ENCODE measurements around the gene ATXN3L.

ATXN3L gene

DNA sequence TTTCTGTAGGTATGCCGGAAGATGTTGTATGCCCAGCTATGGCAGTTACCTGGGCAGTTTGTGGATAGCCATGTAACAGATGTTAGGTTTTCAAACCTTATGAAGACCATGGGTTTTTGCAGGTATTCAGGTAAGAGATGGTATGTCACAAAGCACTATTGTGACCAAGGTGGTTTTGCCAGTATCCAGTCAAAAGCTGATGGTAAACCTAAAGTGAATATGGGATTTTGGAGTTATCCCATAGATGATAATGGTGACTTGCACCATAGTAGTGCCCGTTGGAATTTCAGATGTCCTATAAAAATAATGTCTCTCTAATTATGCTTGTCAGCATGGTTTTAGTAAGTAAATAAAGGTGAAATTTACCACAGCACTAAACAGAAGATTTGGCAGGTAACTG lies at the start of gene ATXN3L:
Gene ATXN3L, minus strand, starts transcription at position 101 of the 400 bp plus-strand sequence. CDS start 119 bp downstream, outside the sequence.
- no peak for DNase-seq (ENCODE audit: low read depth in 2 of 2)

DNA sequence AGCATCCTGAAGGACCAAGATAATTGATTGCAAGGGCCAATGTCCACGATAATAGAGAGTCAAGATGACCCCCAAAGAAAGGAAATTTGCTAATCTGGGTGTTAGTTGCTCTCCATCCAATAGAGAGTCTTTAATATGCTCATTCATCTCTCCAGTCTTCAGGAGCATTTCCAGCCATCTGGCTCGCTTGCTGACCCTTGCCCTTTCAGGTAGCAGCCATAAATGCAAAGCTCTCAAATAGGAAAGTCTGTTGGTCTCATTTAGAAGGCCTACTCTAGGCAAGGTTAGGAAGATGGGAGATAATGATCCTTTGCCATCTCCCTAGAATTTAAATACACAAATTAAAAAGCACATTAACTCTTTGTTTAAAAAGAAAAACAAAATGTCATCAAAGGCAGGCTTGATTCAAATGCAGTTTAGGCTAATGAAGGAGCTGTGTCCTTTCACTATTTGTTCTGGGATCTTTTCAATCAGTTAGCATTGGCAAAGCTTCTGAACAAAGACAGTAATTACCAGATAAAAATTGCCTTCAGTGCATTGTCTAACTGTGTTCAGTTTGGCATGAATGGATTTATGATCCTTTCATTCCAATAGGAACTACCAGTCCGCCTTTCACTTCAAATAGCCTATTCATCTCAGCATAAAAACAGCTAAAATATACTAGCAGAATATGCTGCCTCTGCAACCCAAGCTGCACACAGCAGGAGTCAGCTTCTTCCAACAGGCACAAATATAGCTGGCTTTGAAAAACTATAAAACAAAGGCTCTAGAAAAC lies 49.6 kb upstream of the ATXN3L start:
- no peak for DNase-seq (ENCODE audit: low read depth in 2 of 2)

- no peak for DNase-seq (ENCODE audit: low read depth in 2 of 2)
Measured at GRCh38 chrX:13367950-13368349, 48.1 kb upstream of the ATXN3L start.

- DNase-seq (ENCODE audit: low read depth in 2 of 2), result no peak
Measured at GRCh38 chrX:13366698-13367097, 46.8 kb upstream of the ATXN3L start.

GRCh38 chrX:13365161-13365560 lies 45.3 kb upstream of the ATXN3L start:
- no peak for DNase-seq (ENCODE audit: low read depth in 2 of 2)

- DNase-seq (ENCODE audit: low read depth in 2 of 2), result no peak
Measured at GRCh38 chrX:13364230-13364857, 44.5 kb upstream of the ATXN3L start.

- DNase-seq (ENCODE audit: low read depth in 2 of 2), result no peak
Measured at GRCh38 chrX:13360146-13360545, 40.3 kb upstream of the ATXN3L start.

DNA sequence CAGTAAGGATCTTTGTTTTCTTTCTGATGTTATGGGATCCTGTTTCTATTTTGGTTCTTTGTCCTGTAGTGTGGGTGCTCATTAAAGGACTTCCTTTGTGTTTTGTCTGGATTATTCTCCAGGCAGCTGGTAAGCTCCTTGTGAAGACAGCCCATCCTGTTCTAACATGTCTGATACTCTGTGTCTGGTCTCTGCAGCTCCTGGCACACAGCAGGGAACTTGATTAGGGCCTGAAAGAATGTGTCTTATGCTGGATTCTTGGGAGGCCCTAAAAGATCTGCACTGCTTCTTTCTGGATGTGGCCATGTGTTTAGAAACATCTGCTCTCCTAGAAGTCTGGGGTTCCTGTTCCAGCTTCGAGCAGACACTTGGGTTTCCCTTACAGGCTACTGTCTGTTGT lies 38.1 kb upstream of the ATXN3L start:
- no peak for DNase-seq (ENCODE audit: low read depth in 2 of 2)

GRCh38 chrX:13346646-13347045 lies 26.8 kb upstream of the ATXN3L start:
- no peak for DNase-seq (ENCODE audit: low read depth in 2 of 2)

DNA sequence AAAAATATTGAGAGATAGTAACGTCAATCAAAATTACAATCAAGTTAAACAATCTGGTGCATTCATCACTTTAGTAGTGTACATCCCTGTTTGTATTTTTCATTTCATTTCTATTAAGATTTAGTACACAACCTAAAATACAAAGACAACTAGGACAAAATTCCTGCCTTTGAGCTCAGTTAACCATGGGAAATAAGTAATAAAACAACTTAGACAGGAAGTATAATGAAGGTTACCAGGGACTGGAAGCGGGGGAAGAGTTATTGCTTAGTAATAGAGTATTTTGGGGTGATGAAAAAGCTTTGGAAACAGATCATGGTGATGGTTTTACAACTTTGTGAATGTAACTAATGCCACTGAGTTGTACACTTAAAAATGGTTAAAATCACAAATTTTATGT lies 25.6 kb upstream of the ATXN3L start:
- DNase-seq (ENCODE audit: low read depth in 2 of 2), result no peak

DNA sequence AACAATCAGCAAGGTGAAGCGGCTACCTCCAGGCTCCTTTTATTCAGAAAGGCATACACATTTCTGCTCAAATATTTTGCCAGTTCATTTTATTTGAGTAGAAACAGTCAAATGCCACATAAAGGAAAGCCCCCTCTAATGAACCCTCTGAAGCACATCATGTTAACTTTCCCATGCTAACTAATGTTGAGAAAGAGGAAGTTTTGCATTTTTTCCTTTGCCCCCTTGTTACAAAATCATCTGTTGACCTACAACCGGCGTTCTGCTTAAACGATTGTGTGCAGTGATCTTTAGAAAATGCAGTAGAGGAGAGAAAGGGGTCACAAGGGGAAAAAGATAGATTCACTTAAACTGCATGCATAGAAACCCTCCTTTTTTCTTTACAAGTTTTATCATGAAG lies 25.2 kb upstream of the ATXN3L start:
- no peak for DNase-seq (ENCODE audit: low read depth in 2 of 2)

GRCh38 chrX:13341491-13342101 lies 21.7 kb upstream of the ATXN3L start:
- DNase-seq (ENCODE audit: low read depth in 2 of 2), result no peak

DNA sequence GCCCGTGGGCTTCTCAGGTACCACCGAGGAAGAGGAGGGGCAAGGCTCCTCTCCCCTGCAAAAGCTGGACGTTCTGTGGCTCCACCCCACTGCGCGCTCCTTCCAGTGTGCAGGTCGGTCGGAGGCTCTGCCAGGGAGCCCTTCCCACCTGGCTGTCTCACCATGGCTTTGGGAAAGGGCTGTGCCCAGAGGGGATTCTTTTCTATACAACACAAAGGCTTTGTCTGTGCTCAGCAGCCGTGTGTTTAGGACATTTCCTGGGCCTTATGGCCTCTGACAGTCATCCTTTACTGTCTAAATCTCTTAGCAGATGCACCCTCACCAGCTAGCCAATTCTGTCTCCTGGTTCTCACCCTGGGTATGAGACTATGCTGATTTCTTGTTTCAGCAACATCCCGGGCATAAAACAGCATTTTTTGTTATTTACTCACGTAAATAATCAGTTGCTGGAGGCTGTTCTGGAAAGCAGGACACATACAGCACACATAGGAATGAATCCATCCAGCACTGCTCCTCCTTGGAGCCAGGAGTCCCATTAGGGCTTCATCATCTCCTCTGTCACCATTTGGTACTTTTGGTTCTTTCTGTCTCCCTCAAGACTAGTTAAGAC lies 20.4 kb upstream of the ATXN3L start:
- no peak for DNase-seq (ENCODE audit: low read depth in 2 of 2)

DNA sequence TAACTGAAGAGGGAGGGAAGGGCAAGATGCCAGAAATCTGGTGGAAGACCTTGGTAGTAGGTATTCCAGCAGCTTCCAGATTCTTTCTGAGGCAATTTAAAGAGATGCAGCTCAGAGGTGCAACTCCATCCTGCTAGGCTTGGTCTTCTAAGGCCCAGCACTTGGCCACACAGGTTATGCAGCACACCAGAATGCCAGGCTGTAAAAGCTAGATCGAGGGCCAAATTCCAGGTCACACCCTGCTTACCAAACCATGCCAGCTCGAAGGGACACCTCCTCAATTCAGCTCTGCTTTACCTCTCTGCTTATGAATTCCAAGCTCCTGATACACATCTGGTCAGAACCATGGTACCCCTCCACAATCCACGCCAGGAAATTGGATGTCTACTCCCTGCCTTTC lies 19.8 kb upstream of the ATXN3L start:
- no peak for DNase-seq (ENCODE audit: low read depth in 2 of 2)

GRCh38 chrX:13338996-13339515 lies 19.2 kb upstream of the ATXN3L start:
- no peak for DNase-seq (ENCODE audit: low read depth in 2 of 2)

GRCh38 chrX:13334491-13334890 lies 14.6 kb upstream of the ATXN3L start:
- no peak for DNase-seq (ENCODE audit: low read depth in 2 of 2)

DNA sequence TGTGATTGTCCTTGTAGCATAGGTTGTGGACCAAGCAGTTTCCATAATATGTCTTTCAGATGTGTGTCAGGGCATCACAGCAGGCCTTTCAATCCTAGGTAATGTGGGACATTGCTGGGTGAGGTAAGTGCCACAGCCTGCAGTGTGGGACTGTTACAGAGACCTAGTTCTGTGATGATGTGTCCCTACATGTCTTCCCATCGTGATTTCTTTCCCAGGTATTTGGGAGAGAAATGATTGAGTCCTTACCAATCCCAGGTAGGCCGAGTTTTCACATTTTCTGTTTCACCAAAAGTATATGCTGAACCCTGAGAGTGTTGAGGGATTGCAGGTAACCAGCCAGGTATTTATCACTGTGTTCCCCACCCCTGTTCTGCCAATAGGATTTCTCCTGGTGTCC lies 10.6 kb upstream of the ATXN3L start:
- DNase-seq (ENCODE audit: low read depth in 2 of 2), result no peak

- no peak for DNase-seq (ENCODE audit: low read depth in 2 of 2)
Measured at GRCh38 chrX:13327666-13328065, 7.8 kb upstream of the ATXN3L start.

- DNase-seq (ENCODE audit: low read depth in 2 of 2), result no peak
Measured at GRCh38 chrX:13323241-13323640, 3.4 kb upstream of the ATXN3L start.

DNA sequence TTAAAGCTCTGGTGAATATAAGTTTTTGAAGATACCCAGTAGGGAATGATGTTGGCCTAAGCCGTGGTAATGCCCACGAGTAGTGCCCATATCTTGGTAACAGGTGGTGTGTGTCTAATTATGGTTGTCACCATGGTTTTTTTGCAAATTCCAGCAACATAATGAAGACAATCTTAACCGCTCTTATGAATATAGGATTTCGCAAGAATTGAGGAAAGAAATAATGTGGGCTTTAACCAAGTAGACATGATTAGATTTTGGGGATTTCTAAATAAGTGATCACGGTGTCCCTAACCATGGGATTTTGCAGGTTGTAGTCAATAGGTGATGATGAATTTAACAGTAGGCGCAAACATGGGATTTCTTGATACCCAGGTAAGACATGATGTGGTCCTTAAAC lies 2.5 kb downstream of the ATXN3L start:
- DNase-seq (ENCODE audit: low read depth in 2 of 2), result no peak

- no peak for DNase-seq (ENCODE audit: low read depth in 2 of 2)
Measured at GRCh38 chrX:13311560-13311959, 8.3 kb downstream of the ATXN3L start.

- no peak for DNase-seq (ENCODE audit: low read depth in 2 of 2)
Measured at GRCh38 chrX:13309631-13310030, 10.2 kb downstream of the ATXN3L start.

All from stimulated activated CD8-positive, alpha-beta memory T cell treated with anti-CD3 and anti-CD28 coated beads, Interleukin-2, amount 100 ng/mL, for 1 hour (primary cell).